GM12878 (cell line): ENCODE results near the gene ADGRB2. TPM values are rescaled to one million over a fixed set of nuclear protein-coding genes. Genes with fewer than 3 reads are reported as not detected.

Experiments
- CBFB ChIP-seq: IDR thresholded peaks from 2 replicates; pipeline ENCODE4 v1.6.1; 2016; ENCODE audit warnings: antibody characterized with exemption, low read depth
- CBX3 ChIP-seq: fragments of 200-600 bp; sonication (generic); IDR thresholded peaks from 2 replicates; pipeline ENCODE4 v1.6.1; 2016; ENCODE audit warnings: low read depth, borderline replicate concordance
- HDAC2 ChIP-seq: fragments of 200-600 bp; sonication (generic); IDR thresholded peaks from 2 replicates; pipeline ENCODE4 v1.6.1; 2017
- MYB ChIP-seq: fragments of 150-350 bp; IDR thresholded peaks from 2 replicates; pipeline ENCODE4 v1.6.1; 2014; ENCODE audit warnings: mild to moderate bottlenecking, low read depth, low read length, borderline replicate concordance
- NFYA ChIP-seq: IDR thresholded peaks from 2 replicates; pipeline ENCODE4 v1.6.1; 2011; ENCODE audit warnings: low read depth, mild to moderate bottlenecking, low read length, improper control_type of control experiment, borderline replicate concordance
- POLR2AphosphoS2 ChIP-seq: IDR thresholded peaks from 2 replicates; pipeline ENCODE4 v1.6.1; 2011; ENCODE audit warnings: low read depth, mild to moderate bottlenecking, low read length, improper control_type of control experiment, moderate library complexity
- RAD51 ChIP-seq: fragments of 450-650 bp; IDR thresholded peaks from 2 replicates; pipeline ENCODE4 v1.6.1; 2016; ENCODE audit warnings: moderate library complexity, mild to moderate bottlenecking, inconsistent platforms
- ZBED1 ChIP-seq: IDR thresholded peaks from 2 replicates; pipeline ENCODE4 v1.6.1; 2016; ENCODE audit warnings: borderline replicate concordance
- ZNF384 ChIP-seq: IDR thresholded peaks from 2 replicates; pipeline ENCODE4 v1.6.1; 2012; ENCODE audit warnings: low read depth, mild to moderate bottlenecking, low read length, improper control_type of control experiment, borderline replicate concordance
- polyA plus RNA-seq, 11 experiments: library from polyadenylated mRNA; depleted of rRNA in 4 of 11; unstranded in 6 of 11; stranded (reverse) in 5 of 11; fragments of >200 nt; fragmentation: Nextera tagmentation in 4 of 11; fragmentation: Illumina TruSeq in 1 of 11; extraction: Ambion mirVana in 4 of 11; extraction: Trizol in 1 of 11; gene quantifications; 1 replicate in 1 of 11; 2 replicates in 10 of 11; pipeline versions ENCODE4 v1.2.1 to v1.2.3, GENCODE V29; 2011 to 2016; ENCODE audit warnings: inconsistent platforms in 2 of 11, missing spikeins in 2 of 11, low read depth in 1 of 11
- total RNA-seq, 4 experiments: library from RNA; depleted of rRNA in 3 of 4; stranded (reverse); fragments of >200 nt in 3 of 4; fragmentation: Illumina TruSeq in 1 of 4; extraction: Trizol in 1 of 4; gene quantifications; 2 replicates each; pipeline versions ENCODE4 v1.2.1 to v1.2.3, GENCODE V29; 2013 to 2021
- TF ChIP-seq, protein P1 (sequence below): fragments of 450-650 bp; IDR thresholded peaks from 2 replicates; pipeline ENCODE4 v1.6.1; 2016; ENCODE audit warnings: mild to moderate bottlenecking
- TF ChIP-seq, protein P2 (sequence below): fragments of 150-350 bp; IDR thresholded peaks from 2 replicates; pipeline ENCODE4 v1.6.1; 2014; ENCODE audit warnings: mild to moderate bottlenecking, low read depth, low read length
- TF ChIP-seq, protein P3 (sequence below): fragments of 450-650 bp; IDR thresholded peaks from 2 replicates; pipeline ENCODE4 v1.6.1; 2017; ENCODE audit warnings: borderline replicate concordance

Gene ADGRB2
- total and polyA plus RNA-seq, 10 of the 15 experiments (the other 5 are each of a cell fraction or from before 2014, with no cell fraction given) = 0.11 to 0.33 (median 0.18) TPM; not detected in 4

DNA sequence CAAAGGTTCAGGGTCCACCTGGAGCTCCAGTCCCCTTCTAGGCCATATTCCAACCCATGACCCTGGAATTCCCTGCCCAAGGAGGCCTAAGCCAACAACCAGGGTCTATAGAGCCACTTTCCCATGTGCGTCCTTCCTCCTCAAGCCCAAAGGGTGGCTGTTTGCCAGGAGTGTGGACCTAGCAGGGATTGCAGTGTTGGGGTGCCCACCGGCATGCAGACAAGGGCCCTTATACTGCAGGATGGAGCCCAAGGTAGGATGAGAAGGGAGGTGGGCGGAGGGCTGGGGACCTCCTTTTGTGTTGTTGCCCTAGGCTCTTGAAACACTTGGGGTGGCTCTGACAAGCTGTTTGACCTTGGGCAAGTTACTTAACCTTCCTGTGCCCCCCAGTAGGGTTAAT lies 19.7 kb upstream of the ADGRB2 start (continued):
- TF ChIP-seq, protein P1, sequence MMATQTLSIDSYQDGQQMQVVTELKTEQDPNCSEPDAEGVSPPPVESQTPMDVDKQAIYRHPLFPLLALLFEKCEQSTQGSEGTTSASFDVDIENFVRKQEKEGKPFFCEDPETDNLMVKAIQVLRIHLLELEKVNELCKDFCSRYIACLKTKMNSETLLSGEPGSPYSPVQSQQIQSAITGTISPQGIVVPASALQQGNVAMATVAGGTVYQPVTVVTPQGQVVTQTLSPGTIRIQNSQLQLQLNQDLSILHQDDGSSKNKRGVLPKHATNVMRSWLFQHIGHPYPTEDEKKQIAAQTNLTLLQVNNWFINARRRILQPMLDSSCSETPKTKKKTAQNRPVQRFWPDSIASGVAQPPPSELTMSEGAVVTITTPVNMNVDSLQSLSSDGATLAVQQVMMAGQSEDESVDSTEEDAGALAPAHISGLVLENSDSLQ = no peak
- TF ChIP-seq HDAC2 (no peak), NFYA (no peak), ZNF384 (no peak), CBX3 (no peak), RAD51 (no peak), ZBED1 (no peak), CBFB (no peak), POLR2AphosphoS2 (no peak), MYB (no peak)
- TF ChIP-seq, protein P2, sequence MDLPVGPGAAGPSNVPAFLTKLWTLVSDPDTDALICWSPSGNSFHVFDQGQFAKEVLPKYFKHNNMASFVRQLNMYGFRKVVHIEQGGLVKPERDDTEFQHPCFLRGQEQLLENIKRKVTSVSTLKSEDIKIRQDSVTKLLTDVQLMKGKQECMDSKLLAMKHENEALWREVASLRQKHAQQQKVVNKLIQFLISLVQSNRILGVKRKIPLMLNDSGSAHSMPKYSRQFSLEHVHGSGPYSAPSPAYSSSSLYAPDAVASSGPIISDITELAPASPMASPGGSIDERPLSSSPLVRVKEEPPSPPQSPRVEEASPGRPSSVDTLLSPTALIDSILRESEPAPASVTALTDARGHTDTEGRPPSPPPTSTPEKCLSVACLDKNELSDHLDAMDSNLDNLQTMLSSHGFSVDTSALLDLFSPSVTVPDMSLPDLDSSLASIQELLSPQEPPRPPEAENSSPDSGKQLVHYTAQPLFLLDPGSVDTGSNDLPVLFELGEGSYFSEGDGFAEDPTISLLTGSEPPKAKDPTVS = no peak
- TF ChIP-seq, protein P3, sequence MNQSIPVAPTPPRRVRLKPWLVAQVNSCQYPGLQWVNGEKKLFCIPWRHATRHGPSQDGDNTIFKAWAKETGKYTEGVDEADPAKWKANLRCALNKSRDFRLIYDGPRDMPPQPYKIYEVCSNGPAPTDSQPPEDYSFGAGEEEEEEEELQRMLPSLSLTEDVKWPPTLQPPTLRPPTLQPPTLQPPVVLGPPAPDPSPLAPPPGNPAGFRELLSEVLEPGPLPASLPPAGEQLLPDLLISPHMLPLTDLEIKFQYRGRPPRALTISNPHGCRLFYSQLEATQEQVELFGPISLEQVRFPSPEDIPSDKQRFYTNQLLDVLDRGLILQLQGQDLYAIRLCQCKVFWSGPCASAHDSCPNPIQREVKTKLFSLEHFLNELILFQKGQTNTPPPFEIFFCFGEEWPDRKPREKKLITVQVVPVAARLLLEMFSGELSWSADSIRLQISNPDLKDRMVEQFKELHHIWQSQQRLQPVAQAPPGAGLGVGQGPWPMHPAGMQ = no peak
